Measurements from ENCODE around the gene H3-3A.

DNA sequence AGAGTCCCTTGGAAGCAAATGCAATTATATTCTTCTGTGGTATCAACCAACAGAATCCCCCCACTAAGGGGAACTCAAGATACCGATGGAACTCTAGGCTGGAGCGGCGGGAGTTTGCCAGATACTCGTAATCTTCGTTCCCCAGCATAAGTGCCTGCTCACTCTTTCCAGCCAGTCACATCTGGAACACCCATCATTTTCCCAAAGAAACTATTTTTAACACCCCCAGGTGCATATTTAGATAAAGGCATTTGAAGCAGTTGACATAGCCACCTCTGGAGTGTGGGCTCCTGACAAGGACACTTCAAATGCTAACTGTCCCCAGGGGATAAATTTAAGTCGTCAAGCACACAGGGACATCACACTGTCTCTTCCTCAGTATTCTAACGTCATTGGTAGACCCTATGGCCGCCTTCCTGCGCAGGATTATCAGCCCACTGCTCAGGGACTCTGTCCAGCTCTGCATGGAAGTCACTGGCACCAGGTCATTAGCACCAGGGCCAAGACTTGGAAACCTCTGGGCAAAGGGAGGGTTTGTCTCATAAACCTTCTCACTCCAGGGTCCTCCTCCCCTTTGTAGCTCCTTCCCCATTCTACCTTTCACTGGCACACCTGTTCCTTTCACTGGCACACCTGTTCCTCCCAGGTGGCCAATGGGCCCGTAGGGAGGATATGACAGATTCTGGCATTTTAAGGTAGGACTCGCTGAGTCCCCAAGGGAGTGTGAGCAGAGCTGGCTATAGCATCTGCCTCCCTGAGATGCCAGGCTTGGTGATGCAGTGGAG, 48.8 kb downstream of the H3-3A start:
- TF ChIP-seq SUZ12 (IDR thresholded peaks at IDR 0.05; ENCODE audit: extremely low read depth, insufficient read depth, insufficient read length) (no peak), ZNF274 (IDR thresholded peaks at IDR 0.05; ENCODE audit: low read depth, low read length) (no peak), YY1 (IDR thresholded peaks at IDR 0.05; ENCODE audit: insufficient read depth, insufficient read length) (no peak)
